ENCODE results near the gene SLC35E3.

DNA sequence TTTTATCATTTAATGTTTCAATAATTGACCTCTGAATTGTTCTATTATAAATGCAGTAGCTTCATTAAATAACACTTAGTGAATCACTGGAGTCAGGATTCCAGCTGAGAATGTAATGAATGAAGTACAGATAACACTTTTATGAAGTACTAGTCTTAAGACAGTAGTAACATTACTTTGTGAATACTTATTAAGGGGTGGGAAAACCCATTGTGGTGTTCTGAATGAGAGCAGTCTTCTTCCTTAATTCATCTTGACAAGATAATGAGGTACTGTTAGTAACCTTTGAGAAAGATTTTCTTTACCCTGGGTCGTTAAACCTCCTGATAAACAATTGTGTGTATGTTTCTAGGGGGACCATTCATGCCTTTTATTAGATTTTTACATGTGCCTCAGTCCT, 46.5 kb upstream of the SLC35E3 start:
- TF ChIP-seq ZFP36 (IDR thresholded peaks at IDR 0.05; ENCODE audit: borderline replicate concordance, low read depth, low read length, partially characterized antibody) (no peak), ARNT (IDR thresholded peaks at IDR 0.05) (no peak), FOXK2 (IDR thresholded peaks at IDR 0.05) (no peak), SP2 (CRISPR knock-in tag; IDR thresholded peaks at IDR 0.05) (no peak), ZNF782 (CRISPR knock-in tag; IDR thresholded peaks at IDR 0.05; ENCODE audit: borderline replicate concordance) (no peak), STAG1 (CRISPR knock-in tag; IDR thresholded peaks at IDR 0.05) (no peak), POLR2AphosphoS5 (IDR thresholded peaks at IDR 0.05; ENCODE audit: low read depth, low read length) (no peak)
- TF ChIP-seq, protein P1, sequence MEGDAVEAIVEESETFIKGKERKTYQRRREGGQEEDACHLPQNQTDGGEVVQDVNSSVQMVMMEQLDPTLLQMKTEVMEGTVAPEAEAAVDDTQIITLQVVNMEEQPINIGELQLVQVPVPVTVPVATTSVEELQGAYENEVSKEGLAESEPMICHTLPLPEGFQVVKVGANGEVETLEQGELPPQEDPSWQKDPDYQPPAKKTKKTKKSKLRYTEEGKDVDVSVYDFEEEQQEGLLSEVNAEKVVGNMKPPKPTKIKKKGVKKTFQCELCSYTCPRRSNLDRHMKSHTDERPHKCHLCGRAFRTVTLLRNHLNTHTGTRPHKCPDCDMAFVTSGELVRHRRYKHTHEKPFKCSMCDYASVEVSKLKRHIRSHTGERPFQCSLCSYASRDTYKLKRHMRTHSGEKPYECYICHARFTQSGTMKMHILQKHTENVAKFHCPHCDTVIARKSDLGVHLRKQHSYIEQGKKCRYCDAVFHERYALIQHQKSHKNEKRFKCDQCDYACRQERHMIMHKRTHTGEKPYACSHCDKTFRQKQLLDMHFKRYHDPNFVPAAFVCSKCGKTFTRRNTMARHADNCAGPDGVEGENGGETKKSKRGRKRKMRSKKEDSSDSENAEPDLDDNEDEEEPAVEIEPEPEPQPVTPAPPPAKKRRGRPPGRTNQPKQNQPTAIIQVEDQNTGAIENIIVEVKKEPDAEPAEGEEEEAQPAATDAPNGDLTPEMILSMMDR (CRISPR knock-in tag; IDR thresholded peaks at IDR 0.05), result no peak
- TF ChIP-seq, protein P2, sequence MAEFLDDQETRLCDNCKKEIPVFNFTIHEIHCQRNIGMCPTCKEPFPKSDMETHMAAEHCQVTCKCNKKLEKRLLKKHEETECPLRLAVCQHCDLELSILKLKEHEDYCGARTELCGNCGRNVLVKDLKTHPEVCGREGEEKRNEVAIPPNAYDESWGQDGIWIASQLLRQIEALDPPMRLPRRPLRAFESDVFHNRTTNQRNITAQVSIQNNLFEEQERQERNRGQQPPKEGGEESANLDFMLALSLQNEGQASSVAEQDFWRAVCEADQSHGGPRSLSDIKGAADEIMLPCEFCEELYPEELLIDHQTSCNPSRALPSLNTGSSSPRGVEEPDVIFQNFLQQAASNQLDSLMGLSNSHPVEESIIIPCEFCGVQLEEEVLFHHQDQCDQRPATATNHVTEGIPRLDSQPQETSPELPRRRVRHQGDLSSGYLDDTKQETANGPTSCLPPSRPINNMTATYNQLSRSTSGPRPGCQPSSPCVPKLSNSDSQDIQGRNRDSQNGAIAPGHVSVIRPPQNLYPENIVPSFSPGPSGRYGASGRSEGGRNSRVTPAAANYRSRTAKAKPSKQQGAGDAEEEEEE (CRISPR knock-in tag; IDR thresholded peaks at IDR 0.05; ENCODE audit: borderline replicate concordance), result no peak
- TF ChIP-seq, protein P3, sequence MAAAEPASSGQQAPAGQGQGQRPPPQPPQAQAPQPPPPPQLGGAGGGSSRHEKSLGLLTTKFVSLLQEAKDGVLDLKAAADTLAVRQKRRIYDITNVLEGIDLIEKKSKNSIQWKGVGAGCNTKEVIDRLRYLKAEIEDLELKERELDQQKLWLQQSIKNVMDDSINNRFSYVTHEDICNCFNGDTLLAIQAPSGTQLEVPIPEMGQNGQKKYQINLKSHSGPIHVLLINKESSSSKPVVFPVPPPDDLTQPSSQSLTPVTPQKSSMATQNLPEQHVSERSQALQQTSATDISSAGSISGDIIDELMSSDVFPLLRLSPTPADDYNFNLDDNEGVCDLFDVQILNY (CRISPR knock-in tag; conservative IDR thresholded peaks at IDR 0.05), result no peak
- TF ChIP-seq, protein P4, sequence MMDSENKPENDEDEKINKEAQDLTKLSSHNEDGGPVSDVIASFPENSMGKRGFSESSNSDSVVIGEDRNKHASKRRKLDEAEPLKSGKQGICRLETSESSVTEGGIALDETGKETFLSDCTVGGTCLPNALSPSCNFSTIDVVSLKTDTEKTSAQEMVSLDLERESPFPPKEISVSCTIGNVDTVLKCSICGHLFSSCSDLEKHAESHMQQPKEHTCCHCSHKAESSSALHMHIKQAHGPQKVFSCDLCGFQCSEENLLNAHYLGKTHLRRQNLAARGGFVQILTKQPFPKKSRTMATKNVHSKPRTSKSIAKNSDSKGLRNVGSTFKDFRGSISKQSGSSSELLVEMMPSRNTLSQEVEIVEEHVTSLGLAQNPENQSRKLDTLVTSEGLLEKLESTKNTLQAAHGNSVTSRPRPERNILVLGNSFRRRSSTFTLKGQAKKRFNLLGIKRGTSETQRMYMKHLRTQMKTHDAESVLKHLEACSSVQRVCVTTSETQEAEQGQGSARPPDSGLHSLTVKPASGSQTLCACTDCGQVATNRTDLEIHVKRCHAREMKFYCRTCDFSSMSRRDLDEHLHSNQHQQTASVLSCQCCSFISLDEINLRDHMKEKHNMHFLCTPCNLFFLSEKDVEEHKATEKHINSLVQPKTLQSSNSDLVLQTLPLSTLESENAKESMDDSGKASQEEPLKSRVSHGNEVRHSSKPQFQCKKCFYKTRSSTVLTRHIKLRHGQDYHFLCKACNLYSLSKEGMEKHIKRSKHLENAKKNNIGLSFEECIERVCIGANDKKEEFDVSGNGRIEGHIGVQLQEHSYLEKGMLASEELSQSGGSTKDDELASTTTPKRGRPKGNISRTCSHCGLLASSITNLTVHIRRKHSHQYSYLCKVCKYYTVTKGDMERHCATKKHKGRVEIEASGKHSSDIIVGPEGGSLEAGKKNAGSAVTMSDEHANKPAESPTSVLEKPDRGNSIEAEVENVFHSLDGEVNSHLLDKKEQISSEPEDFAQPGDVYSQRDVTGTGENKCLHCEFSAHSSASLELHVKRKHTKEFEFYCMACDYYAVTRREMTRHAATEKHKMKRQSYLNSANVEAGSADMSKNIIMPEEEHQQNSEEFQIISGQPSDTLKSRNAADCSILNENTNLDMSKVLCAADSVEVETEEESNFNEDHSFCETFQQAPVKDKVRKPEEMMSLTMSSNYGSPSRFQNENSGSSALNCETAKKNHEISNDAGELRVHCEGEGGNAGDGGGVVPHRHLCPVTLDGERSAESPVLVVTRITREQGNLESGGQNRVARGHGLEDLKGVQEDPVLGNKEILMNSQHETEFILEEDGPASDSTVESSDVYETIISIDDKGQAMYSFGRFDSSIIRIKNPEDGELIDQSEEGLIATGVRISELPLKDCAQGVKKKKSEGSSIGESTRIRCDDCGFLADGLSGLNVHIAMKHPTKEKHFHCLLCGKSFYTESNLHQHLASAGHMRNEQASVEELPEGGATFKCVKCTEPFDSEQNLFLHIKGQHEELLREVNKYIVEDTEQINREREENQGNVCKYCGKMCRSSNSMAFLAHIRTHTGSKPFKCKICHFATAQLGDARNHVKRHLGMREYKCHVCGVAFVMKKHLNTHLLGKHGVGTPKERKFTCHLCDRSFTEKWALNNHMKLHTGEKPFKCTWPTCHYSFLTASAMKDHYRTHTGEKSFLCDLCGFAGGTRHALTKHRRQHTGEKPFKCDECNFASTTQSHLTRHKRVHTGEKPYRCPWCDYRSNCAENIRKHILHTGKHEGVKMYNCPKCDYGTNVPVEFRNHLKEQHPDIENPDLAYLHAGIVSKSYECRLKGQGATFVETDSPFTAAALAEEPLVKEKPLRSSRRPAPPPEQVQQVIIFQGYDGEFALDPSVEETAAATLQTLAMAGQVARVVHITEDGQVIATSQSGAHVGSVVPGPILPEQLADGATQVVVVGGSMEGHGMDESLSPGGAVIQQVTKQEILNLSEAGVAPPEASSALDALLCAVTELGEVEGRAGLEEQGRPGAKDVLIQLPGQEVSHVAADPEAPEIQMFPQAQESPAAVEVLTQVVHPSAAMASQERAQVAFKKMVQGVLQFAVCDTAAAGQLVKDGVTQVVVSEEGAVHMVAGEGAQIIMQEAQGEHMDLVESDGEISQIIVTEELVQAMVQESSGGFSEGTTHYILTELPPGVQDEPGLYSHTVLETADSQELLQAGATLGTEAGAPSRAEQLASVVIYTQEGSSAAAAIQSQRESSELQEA (CRISPR knock-in tag; IDR thresholded peaks at IDR 0.05; ENCODE audit: not compliant biosample characterization), result no peak
- TF ChIP-seq, protein P5, sequence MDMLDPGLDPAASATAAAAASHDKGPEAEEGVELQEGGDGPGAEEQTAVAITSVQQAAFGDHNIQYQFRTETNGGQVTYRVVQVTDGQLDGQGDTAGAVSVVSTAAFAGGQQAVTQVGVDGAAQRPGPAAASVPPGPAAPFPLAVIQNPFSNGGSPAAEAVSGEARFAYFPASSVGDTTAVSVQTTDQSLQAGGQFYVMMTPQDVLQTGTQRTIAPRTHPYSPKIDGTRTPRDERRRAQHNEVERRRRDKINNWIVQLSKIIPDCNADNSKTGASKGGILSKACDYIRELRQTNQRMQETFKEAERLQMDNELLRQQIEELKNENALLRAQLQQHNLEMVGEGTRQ (IDR thresholded peaks at IDR 0.05; ENCODE audit: low read depth, low read length), result no peak
- TF ChIP-seq, protein P5 (CRISPR knock-in tag; IDR thresholded peaks at IDR 0.05; ENCODE audit: borderline replicate concordance), result no peak

Data from HepG2 (cell line).